A549 (cell line): ENCODE measurements around the gene BMPER. TPM values are rescaled to one million over a fixed set of nuclear protein-coding genes. Genes with fewer than 3 reads are reported as not detected.
A peak's percentile ranks its signal among the peaks of the same experiment; 100 is the strongest.

Experiments used
- ATAC-seq, 2 experiments: fragments of 200-7000 bp in 1 of 2; fragments of >200 bp in 1 of 2; cut with Nextera tagmentation in 1 of 2; cut with Tn5 transposase in 1 of 2; 3 replicates each; pipeline versions ENCODE4 v1.8.0 to v1.9.1; 2018 to 2020; ENCODE audit warnings: mild to moderate bottlenecking in 1 of 2, moderate library complexity in 1 of 2
- CTCF ChIA-PET: fragments of 300-600 bp; sonication (Branson Sonifier 250); formaldehyde crosslinking; extraction: SDS; loops from one replicate; lab custom pipeline; 2021; ENCODE audit warnings: antibody characterized with exemption, inconsistent platforms; lab: Yijun Ruan, JAX
- POLR2A ChIA-PET: fragments of 350-600 bp; formaldehyde crosslinking; extraction: SDS; loops from one replicate; lab custom pipeline; 2021; ENCODE audit warnings: antibody characterized with exemption, inconsistent platforms; lab: Yijun Ruan, JAX
- DNase-seq, 2 experiments: peaks; one replicate each; pipeline versions ENCODE4 v3.0.0 to v3.0.0-alpha.2; 2011 to 2016; ENCODE audit warnings: low read depth in 1 of 2, low spot score in 1 of 2
- FAIRE-seq: peaks from 2 replicates; lab custom pipeline; 2011; peaks lifted over from hg19 to GRCh38; lab: Jason Lieb, UNC
- H3K27ac ChIP-seq, 2 experiments: fragments of >200 bp; sonication (Bioruptor Twin); formaldehyde crosslinking; 3 replicates each; pipeline ENCODE4 v1.5.1; 2016 to 2017
- H3K4me1 ChIP-seq: fragments of >200 bp; sonication (Bioruptor Twin); formaldehyde crosslinking; 3 replicates; pipeline ENCODE4 v1.6.1; 2016
- H3K4me2 ChIP-seq: fragments of >200 bp; sonication (Bioruptor Twin); formaldehyde crosslinking; 3 replicates; pipeline ENCODE4 v1.6.1; 2016
- H3K4me3 ChIP-seq: fragments of >200 bp; sonication (Bioruptor Twin); formaldehyde crosslinking; 3 replicates; pipeline ENCODE4 v1.5.1; 2016
- H3K9me3 ChIP-seq: fragments of >200 bp; sonication (Bioruptor Twin); formaldehyde crosslinking; 3 replicates; pipeline ENCODE4 v1.6.1; 2016
- CEBPB ChIP-seq, 2 experiments: fragments of >200 bp in 1 of 2; sonication (Bioruptor Twin) in 1 of 2; formaldehyde crosslinking in 1 of 2; IDR thresholded peaks; 2 replicates each; pipeline ENCODE4 v1.6.1; 2012 to 2016
- CHD4 ChIP-seq: fragments of 200-600 bp; sonication (generic); IDR thresholded peaks from 2 replicates; pipeline ENCODE4 v1.6.1; 2016; ENCODE audit warnings: antibody characterized with exemption, mild to moderate bottlenecking, borderline replicate concordance
- EHF ChIP-seq: fragments of 250-450 bp; sonication (Bioruptor Pico); IDR thresholded peaks from 2 replicates; pipeline ENCODE4 v1.5.0; 2020; ENCODE audit warnings: mild to moderate bottlenecking
- EHMT2 ChIP-seq: fragments of 200-600 bp; sonication (generic); IDR thresholded peaks from 2 replicates; pipeline ENCODE4 v1.6.1; 2016; ENCODE audit warnings: antibody characterized with exemption, low read depth, mild to moderate bottlenecking, moderate library complexity
- EP300 ChIP-seq, 2 experiments: fragments of >200 bp; sonication (Bioruptor Twin); formaldehyde crosslinking; IDR thresholded peaks; 2 replicates in 1 of 2; 3 replicates in 1 of 2; pipeline ENCODE4 v1.6.1; 2016 to 2017
- FOSL2 ChIP-seq, 2 experiments: fragments of 450-650 bp in 1 of 2; fragments of >200 bp in 1 of 2; sonication (Bioruptor Twin) in 1 of 2; formaldehyde crosslinking; IDR thresholded peaks; 2 replicates each; pipeline versions ENCODE4 v1.5.0 to v1.6.1; 2016 to 2020; ENCODE audit warnings: mild to moderate bottlenecking in 1 of 2, moderate library complexity in 1 of 2
- HEYL ChIP-seq: fragments of 250-450 bp; sonication (Bioruptor Pico); IDR thresholded peaks from 2 replicates; pipeline ENCODE4 v1.8.0; 2021; ENCODE audit warnings: mild to moderate bottlenecking, moderate library complexity
- JUN ChIP-seq, 2 experiments: fragments of >200 bp; sonication (Bioruptor Twin); formaldehyde crosslinking; IDR thresholded peaks; 2 replicates in 1 of 2; 3 replicates in 1 of 2; pipeline ENCODE4 v1.6.1; 2016 to 2017
- JUNB ChIP-seq: fragments of >200 bp; sonication (Bioruptor Twin); formaldehyde crosslinking; IDR thresholded peaks from 2 replicates; pipeline ENCODE4 v1.6.1; 2016
- KDM1A ChIP-seq: fragments of 200-600 bp; sonication (generic); IDR thresholded peaks from 2 replicates; pipeline ENCODE4 v1.6.1; 2016; ENCODE audit warnings: low read depth, mild to moderate bottlenecking
- MYC ChIP-seq: IDR thresholded peaks from 2 replicates; pipeline ENCODE4 v1.6.1; 2012; ENCODE audit warnings: mild to moderate bottlenecking, inconsistent platforms, low read length, improper control_type of control experiment, borderline replicate concordance
- NPAS2 ChIP-seq: fragments of 250-450 bp; sonication (Bioruptor Pico); IDR thresholded peaks from 2 replicates; pipeline ENCODE4 v1.8.0; 2022; ENCODE audit warnings: mild to moderate bottlenecking, moderate library complexity, borderline replicate concordance
- NR3C1 ChIP-seq: fragments of >200 bp; sonication (Bioruptor Twin); formaldehyde crosslinking; IDR thresholded peaks from 3 replicates; pipeline ENCODE4 v1.6.1; 2017
- POLR2A ChIP-seq: IDR thresholded peaks from 2 replicates; pipeline ENCODE4 v1.6.1; 2012; ENCODE audit warnings: mild to moderate bottlenecking, low read length
- RAD21 ChIP-seq, 2 experiments: fragments of >200 bp in 1 of 2; sonication (Bioruptor Twin) in 1 of 2; formaldehyde crosslinking in 1 of 2; IDR thresholded peaks in 1 of 2; conservative IDR thresholded peaks in 1 of 2; 2 replicates in 1 of 2; 3 replicates in 1 of 2; pipeline ENCODE4 v1.6.1; 2012 to 2018; ENCODE audit warnings: inconsistent platforms in 1 of 2
- RFX5 ChIP-seq: fragments of 450-650 bp; IDR thresholded peaks from 2 replicates; pipeline ENCODE4 v1.7.1; 2014; ENCODE audit warnings: antibody characterized with exemption, mild to moderate bottlenecking, moderate library complexity
- SMC3 ChIP-seq: fragments of >200 bp; sonication (Bioruptor Twin); formaldehyde crosslinking; IDR thresholded peaks from 3 replicates; pipeline ENCODE4 v1.6.1; 2018; ENCODE audit warnings: inconsistent platforms
- TFCP2L1 ChIP-seq: fragments of 250-450 bp; sonication (Bioruptor Pico); IDR thresholded peaks from 2 replicates; pipeline ENCODE4 v1.5.0; 2021; ENCODE audit warnings: mild to moderate bottlenecking
- TP53 ChIP-seq: fragments of 250-450 bp; sonication (Bioruptor Pico); IDR thresholded peaks from 2 replicates; pipeline ENCODE4 v1.5.0; 2021; ENCODE audit warnings: mild to moderate bottlenecking, moderate library complexity
- ZNF302 ChIP-seq: fragments of 250-450 bp; sonication (Bioruptor Pico); IDR thresholded peaks from 2 replicates; pipeline ENCODE4 v1.9.0; 2021; ENCODE audit warnings: inconsistent platforms, mild to moderate bottlenecking, moderate library complexity
- ZSCAN20 ChIP-seq: fragments of 250-450 bp; sonication (Bioruptor Pico); IDR thresholded peaks from 2 replicates; pipeline ENCODE4 v1.8.0; 2022; ENCODE audit warnings: mild to moderate bottlenecking, moderate library complexity
- WGBS: methylation state at CpG from one replicate; pipeline ENCODE4 v1.1.6; 2017; ENCODE audit errors: missing lambda C conversion rate; 5-methylcytosine and 5-hydroxymethylcytosine counted together
- polyA plus RNA-seq, 4 experiments: library from polyadenylated mRNA; depleted of rRNA in 3 of 4; stranded (reverse); fragments of >200 nt; fragmentation: RNase III in 1 of 4; extraction: RNeasy Plus Mini Kit Qiagen cat#74134 plus additional on column Dnase treatment in 1 of 4; gene quantifications; 2 replicates in 3 of 4; 3 replicates in 1 of 4; pipeline ENCODE4 v1.2.3, GENCODE V29; 2011 to 2017
- TF ChIP-seq, protein P1 (sequence below): fragments of >200 bp; sonication (Bioruptor Twin); formaldehyde crosslinking; IDR thresholded peaks from 3 replicates; pipeline ENCODE4 v1.6.1; 2016
- TF ChIP-seq, protein P2 (sequence below): fragments of >200 bp; sonication (Bioruptor Twin); formaldehyde crosslinking; IDR thresholded peaks from 3 replicates; pipeline ENCODE4 v1.5.1; 2016

The BMPER gene
- polyA plus RNA-seq, 2 of the 4 experiments (the other 2 are of a cell fraction): 5.0 to 5.8 TPM

DNA sequence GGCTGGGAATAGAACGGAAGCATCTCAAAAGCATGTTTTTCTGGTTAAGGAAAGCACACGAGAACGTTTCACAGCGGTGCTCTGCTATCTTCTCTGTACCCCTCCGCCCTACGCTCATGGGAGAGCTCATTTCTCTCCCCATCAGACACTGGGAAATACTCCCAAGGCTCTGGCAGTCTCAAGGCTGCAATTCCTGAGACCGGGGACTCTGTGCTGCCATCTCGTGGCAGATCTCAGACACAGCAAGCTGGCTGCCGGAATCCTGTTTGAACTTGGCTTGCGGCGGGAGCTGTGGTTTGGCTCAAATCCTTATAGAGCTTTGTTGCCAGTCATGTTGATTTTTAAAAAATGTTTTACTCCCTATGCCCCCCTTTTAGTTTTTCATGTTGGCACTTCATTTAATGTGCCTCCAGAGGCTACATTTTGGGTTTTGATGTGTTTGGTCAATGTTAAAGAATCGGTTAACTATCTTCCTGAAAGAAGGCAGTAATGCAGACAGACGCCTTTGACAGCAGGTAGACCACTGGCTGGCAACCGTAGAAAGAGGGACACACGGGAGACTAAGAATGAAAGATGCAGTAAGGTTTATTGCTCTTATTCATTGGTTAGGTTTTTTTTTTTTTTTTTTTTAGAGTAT, 27.6 kb downstream of the BMPER start:
- no peak for TF ChIP-seq POLR2A
- TF ChIP-seq HEYL (CRISPR knock-in tag): no peak
- TF ChIP-seq JUN (IDR thresholded peaks at IDR 0.05): 0 out of 5 replicates have a peak, but pooled peaks of 1 of the 2 experiments have one; percentile 13
- TF ChIP-seq KDM1A: no peak
- TF ChIP-seq, protein P1, sequence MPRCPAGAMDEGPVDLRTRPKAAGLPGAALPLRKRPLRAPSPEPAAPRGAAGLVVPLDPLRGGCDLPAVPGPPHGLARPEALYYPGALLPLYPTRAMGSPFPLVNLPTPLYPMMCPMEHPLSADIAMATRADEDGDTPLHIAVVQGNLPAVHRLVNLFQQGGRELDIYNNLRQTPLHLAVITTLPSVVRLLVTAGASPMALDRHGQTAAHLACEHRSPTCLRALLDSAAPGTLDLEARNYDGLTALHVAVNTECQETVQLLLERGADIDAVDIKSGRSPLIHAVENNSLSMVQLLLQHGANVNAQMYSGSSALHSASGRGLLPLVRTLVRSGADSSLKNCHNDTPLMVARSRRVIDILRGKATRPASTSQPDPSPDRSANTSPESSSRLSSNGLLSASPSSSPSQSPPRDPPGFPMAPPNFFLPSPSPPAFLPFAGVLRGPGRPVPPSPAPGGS: no peak
- no peak for TF ChIP-seq CEBPB (IDR thresholded peaks at IDR 0.05)
- TF ChIP-seq SMC3: peak; percentile 89
- TF ChIP-seq, protein P2, sequence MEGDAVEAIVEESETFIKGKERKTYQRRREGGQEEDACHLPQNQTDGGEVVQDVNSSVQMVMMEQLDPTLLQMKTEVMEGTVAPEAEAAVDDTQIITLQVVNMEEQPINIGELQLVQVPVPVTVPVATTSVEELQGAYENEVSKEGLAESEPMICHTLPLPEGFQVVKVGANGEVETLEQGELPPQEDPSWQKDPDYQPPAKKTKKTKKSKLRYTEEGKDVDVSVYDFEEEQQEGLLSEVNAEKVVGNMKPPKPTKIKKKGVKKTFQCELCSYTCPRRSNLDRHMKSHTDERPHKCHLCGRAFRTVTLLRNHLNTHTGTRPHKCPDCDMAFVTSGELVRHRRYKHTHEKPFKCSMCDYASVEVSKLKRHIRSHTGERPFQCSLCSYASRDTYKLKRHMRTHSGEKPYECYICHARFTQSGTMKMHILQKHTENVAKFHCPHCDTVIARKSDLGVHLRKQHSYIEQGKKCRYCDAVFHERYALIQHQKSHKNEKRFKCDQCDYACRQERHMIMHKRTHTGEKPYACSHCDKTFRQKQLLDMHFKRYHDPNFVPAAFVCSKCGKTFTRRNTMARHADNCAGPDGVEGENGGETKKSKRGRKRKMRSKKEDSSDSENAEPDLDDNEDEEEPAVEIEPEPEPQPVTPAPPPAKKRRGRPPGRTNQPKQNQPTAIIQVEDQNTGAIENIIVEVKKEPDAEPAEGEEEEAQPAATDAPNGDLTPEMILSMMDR: peak; percentile 88
- TF ChIP-seq RFX5: no peak
- TF ChIP-seq ZNF302 (CRISPR knock-in tag): no peak
- peak; percentile 70 to 81 for TF ChIP-seq RAD21 (conservative IDR thresholded peaks at IDR 0.05 in 1 of 2, IDR thresholded peaks at IDR 0.05 in 1 of 2)
- TF ChIP-seq, all 56 proteins: peak for 4
- peak overlapping the region; percentile 56 to 77 for H3K27ac ChIP-seq
- ChIA-PET CTCF (interaction anchor here (0.5 to 5.5 kb wide), 77 partner anchors 10 to 758 kb away, joined by 3 to 53 read pairs (median 4); partner anchors contain the start of gene BMPER), POLR2A (interaction anchor here (0.9 kb wide), 1 partner anchor 125 kb away, joined by 3 read pairs; no protein-coding TSS in a partner anchor)
- ATAC-seq: peak; percentile 79 to 94
- FAIRE-seq: peak; percentile 61
- DNase-seq: peak; percentile 63 to 79
- peaks cover 19% of the 10 kb centered on the region for H3K4me1 ChIP-seq
- H3K9me3 ChIP-seq: no peaks in the 10 kb centered on the region
- no peak overlapping the region for H3K4me3 ChIP-seq
- H3K4me2 ChIP-seq: peak overlapping the region; percentile 59
- 18% methylated on average over 15 of the region's 15 CpGs for WGBS

DNA sequence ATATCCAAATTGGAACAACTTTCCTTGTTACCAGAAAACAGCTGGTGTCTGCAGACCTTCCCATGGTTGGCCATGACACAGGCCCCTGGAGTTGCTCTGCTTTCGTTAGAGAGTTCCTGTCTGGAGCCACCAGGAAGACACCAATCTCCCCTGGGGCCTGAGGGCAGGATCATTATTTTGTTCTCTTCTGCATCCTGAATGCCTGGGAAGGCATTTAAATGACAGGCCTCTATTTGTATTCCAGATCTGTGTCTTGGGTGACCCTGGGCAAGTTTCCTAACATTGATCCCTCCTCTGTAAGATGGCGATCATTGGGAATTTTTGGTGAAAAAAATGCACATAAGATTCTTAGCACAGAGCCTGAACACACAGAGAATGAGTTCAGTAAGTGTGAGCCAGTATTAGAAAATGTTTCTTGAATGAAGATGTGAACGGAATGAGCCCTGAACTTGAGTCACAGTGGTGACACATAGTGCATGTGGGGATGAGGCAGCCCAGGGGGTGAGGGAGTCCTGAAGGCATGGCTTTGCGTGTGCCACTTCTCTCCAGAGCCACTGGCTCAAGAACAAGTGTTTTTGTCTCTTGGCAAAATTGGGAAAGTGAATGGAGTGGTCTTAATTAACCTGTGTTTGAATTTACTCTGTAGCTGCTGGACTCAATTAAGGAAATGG, 28.4 kb downstream of the BMPER start:
- CTCF ChIA-PET: interaction anchor here (0.5 to 5.5 kb wide), 60 partner anchors 9 to 750 kb away, joined by 3 to 53 read pairs (median 4); partner anchors contain the start of gene BMPER
- TF ChIP-seq JUNB: peak; percentile 28; the same call in 1 of the 2 replicates
- TF ChIP-seq FOSL2 (IDR thresholded peaks at IDR 0.05): no peak
- peak; percentile 65 for TF ChIP-seq FOSL2 (CRISPR knock-in tag; IDR thresholded peaks at IDR 0.05)
- TF ChIP-seq NR3C1: no peak
- TF ChIP-seq EP300 (IDR thresholded peaks at IDR 0.05): 0 out of 5 replicates have a peak, but pooled peaks of 1 of the 2 experiments have one; percentile 22
- TF ChIP-seq, all 56 proteins: peak for 3
- ATAC-seq (peak; percentile 50 to 63; a peak in 5 of 6 replicates), FAIRE-seq (peak; percentile 28), DNase-seq (peak; percentile 17 to 30)
- peak overlapping the region; percentile 59 for H3K4me2 ChIP-seq
- no peaks in the 10 kb centered on the region for H3K9me3 ChIP-seq
- POLR2A ChIA-PET: no interaction called here
- WGBS: 41% methylated on average over 4 of the region's 4 CpGs
- H3K27ac ChIP-seq: peak overlapping the region; percentile 56 to 77
- H3K4me3 ChIP-seq: no peak overlapping the region
- peaks cover 19% of the 10 kb centered on the region for H3K4me1 ChIP-seq

DNA sequence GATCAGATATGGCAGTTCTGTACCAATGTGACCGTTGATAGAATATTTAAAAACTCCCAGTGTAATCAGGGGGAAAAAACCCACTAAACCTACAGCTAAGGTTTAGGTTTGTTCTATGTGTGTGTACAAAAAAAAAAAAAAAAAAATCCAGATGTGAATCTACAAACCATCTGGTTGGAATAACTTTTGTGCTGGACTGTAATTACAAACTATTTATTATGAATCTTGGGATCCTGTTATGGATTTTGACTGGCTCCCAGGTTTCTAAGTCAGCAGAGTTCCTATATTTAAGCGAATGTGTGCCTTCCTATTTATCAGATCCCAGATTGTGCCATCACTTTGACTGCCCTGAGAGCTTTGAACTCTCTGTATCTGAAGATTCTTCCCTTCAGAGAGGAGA, 29.1 kb downstream of the BMPER start:
- no peak overlapping the region for H3K4me2 ChIP-seq
- no peak for FAIRE-seq
- WGBS: 66% methylated on average over 2 of the region's 2 CpGs
- CTCF ChIA-PET: interaction anchor here (0.8 to 5.5 kb wide), 11 partner anchors 10 to 749 kb away, joined by 3 to 53 read pairs (median 4); partner anchors contain the start of gene BMPER
- H3K4me3 ChIP-seq: no peak overlapping the region
- no peak for ATAC-seq
- H3K4me1 ChIP-seq: peaks cover 19% of the 10 kb centered on the region
- no peak for DNase-seq
- H3K27ac ChIP-seq: peak overlapping the region; percentile 56 to 77; a peak in 5 of 6 replicates
- no peaks in the 10 kb centered on the region for H3K9me3 ChIP-seq
- POLR2A ChIA-PET: no interaction called here
- TF ChIP-seq FOSL2 (IDR thresholded peaks at IDR 0.05) (no peak), FOSL2 (CRISPR knock-in tag; IDR thresholded peaks at IDR 0.05) (no peak), ZSCAN20 (no peak), TP53 (CRISPR knock-in tag) (no peak), MYC (no peak), CHD4 (no peak), EHMT2 (no peak), NPAS2 (CRISPR knock-in tag) (no peak), TFCP2L1 (CRISPR knock-in tag) (no peak), POLR2A (no peak), EHF (CRISPR knock-in tag) (no peak)
- TF ChIP-seq, protein P1: no peak
